HUES6 (cell line): ENCODE results near the gene GPC6.

Source experiments
- H3K27ac ChIP-seq: 2 replicates; pipeline ENCODE4 v1.7.0; 2013; ENCODE audit warnings: low read depth, mild to moderate bottlenecking, low read length, inconsistent platforms
- H3K27me3 ChIP-seq: 2 replicates; pipeline ENCODE4 v1.6.1; 2013; ENCODE audit warnings: low read length; ENCODE audit not compliant: control insufficient read depth, insufficient read depth
- H3K36me3 ChIP-seq: 2 replicates; pipeline ENCODE4 v1.6.1; 2013; ENCODE audit warnings: low read length; ENCODE audit not compliant: control insufficient read depth, insufficient read depth
- H3K4me1 ChIP-seq: 2 replicates; pipeline ENCODE4 v1.6.1; 2013; ENCODE audit warnings: low read length; ENCODE audit not compliant: control insufficient read depth, insufficient read depth
- H3K4me3 ChIP-seq: 2 replicates; pipeline ENCODE4 v1.5.1; 2013; ENCODE audit warnings: low read depth, low read length
- H3K9ac ChIP-seq: one replicate; pipeline ENCODE4 v1.6.1; 2013; ENCODE audit warnings: mild to moderate bottlenecking, low read length
- H3K9me3 ChIP-seq: 2 replicates; pipeline ENCODE4 v1.6.1; 2013; ENCODE audit warnings: low read depth, low read length; ENCODE audit not compliant: control insufficient read depth, insufficient read depth

GPC6 gene

GRCh38 chr13:94427313-94427953, 1200.8 kb downstream of the GPC6 start:
- H3K36me3 ChIP-seq, result no peaks in the 10 kb centered on the region
- H3K9me3 ChIP-seq, result peaks cover 5% of the 10 kb centered on the region; the same call in 1 of the 2 replicates
- no peaks in the 10 kb centered on the region for H3K27me3 ChIP-seq
- no peaks in the 10 kb centered on the region for H3K4me1 ChIP-seq
- H3K4me3 ChIP-seq, result no peak overlapping the region
- no peak overlapping the region for H3K9ac ChIP-seq
- H3K27ac ChIP-seq, result no peak overlapping the region

DNA sequence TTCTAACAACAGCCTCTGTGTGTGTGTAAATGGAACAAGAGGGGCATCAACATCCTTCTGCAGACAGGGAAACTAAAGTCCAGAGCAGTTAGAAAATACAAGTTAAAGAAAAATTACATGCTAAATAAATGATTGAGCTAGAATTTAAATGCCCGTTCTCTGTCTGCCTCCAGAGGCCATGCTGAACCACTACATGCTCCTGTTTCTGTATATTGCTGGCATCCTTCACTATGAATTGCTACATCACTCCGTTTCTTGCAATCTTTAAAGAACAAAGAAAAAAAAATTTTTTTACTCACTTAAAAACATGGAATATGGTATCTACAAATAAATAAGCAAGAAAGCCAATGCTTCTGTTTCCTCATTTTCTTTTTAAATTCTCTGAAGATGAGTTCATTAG, 1205.0 kb downstream of the GPC6 start:
- no peaks in the 10 kb centered on the region for H3K36me3 ChIP-seq
- no peak overlapping the region for H3K4me3 ChIP-seq
- H3K9me3 ChIP-seq, result peaks cover 4% of the 10 kb centered on the region; the same call in 1 of the 2 replicates
- no peak overlapping the region for H3K27ac ChIP-seq
- H3K4me1 ChIP-seq, result peaks cover 9% of the 10 kb centered on the region
- H3K27me3 ChIP-seq, result no peaks in the 10 kb centered on the region
- H3K9ac ChIP-seq, result no peak overlapping the region

DNA sequence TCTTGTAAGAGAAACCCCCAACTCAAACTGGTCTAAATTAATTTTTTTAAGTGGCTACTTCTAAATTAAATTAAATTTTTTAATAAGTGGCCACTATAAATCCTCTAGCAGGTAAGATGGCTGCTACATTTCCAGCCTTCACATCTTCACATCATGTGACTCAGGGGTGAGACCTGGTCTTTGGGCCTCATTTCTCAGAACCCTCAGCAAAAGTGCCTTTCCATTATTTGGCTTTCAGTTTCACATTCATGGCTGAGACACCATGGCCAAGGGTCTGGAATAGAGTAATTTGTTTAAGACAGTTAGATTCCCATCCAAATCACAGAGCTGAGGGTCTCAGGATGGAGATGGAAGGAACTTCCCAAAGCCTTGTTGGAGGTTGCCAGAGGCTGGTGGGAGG, 1205.4 kb downstream of the GPC6 start:
- Histone ChIP-seq H3K4me3 (no peak overlapping the region), H3K36me3 (no peaks in the 10 kb centered on the region), H3K27me3 (no peaks in the 10 kb centered on the region), H3K9ac (no peak overlapping the region), H3K27ac (no peak overlapping the region), H3K4me1 (peaks cover 9% of the 10 kb centered on the region), H3K9me3 (peaks cover 4% of the 10 kb centered on the region; the same call in 1 of the 2 replicates)

DNA sequence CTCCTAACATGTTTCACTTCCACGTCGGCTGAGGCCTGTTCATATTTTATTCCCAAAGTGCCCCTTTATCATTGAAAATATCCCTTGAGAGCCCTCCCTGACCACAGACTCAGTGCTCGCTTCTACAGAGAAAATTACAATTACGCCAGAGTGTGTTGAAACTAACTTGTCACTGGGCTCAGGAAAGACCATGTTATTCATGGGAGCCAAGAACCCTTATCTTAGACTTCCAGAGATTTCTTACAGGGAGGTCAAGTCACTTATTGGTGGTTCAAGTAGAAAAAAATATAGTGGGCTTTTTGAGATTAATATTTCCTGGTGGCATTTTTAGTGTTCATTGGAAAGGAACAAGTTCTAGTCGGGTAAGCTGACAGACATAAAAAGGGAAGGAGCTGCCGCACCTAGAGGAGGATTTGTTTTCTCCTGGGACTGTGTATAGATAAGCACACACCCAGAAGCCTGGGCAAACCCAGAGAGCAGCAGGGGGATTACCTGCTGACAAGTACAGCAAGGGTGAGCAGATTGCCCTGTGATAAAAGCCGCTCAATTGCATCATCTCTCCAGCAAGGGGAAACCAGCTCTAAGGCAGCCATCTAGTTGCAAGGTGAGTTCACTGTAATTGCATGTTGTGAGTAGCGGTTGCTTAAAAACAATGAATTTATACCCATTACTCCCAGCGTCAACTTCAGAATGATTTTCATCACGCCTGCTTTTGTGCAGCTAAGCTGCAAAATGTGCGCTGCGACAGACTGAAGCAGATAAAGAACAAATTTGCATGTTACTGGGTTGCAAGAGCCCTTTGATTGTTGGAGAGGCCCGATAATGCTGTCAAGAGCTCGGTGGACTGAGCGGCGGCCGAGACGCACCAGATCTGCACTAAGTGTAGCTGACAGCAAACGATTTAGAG, 1206.7 kb downstream of the GPC6 start:
- Histone ChIP-seq H3K9me3 (peaks cover 4% of the 10 kb centered on the region; the same call in 1 of the 2 replicates), H3K9ac (peak overlapping the region; percentile 5), H3K36me3 (no peaks in the 10 kb centered on the region), H3K4me3 (no peak overlapping the region), H3K27ac (0 out of 2 replicates have a peak overlapping the region, but pooled peaks have one; percentile 13), H3K4me1 (peaks cover 9% of the 10 kb centered on the region), H3K27me3 (no peaks in the 10 kb centered on the region)

DNA sequence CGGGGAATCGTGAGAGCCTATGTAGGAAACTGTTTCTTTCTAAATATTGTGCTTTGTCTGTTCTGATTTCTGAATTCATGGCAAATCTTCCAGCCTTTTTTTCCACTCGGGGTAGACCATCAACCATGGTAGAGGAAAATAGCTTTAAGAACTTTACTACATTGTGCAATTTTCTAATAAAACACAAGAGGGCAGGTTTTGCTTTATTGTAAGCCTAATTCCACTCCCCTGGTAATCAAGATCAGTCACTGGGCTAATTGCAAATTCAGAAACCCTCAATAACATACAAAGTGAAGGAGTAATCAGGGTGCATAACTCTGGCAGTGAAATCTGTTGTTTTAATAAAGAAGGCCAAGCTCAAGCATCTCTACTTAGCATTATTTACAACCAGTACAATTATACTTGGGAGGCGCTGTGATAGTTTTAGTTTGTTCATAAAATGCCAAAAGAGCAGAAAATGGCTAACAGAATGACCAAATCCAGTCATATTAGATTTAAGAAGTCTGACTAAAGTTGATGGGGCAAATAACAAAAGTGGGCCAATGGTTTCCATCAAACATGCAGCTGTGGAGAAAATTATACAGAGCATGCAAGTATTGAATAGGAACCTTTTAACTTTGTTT, 1209.1 kb downstream of the GPC6 start:
- H3K27ac ChIP-seq, result no peak overlapping the region
- H3K4me3 ChIP-seq, result no peak overlapping the region
- no peaks in the 10 kb centered on the region for H3K27me3 ChIP-seq
- peaks cover 9% of the 10 kb centered on the region for H3K4me1 ChIP-seq
- H3K9ac ChIP-seq, result no peak overlapping the region
- H3K36me3 ChIP-seq, result no peaks in the 10 kb centered on the region
- peaks cover 4% of the 10 kb centered on the region; the same call in 1 of the 2 replicates for H3K9me3 ChIP-seq

DNA sequence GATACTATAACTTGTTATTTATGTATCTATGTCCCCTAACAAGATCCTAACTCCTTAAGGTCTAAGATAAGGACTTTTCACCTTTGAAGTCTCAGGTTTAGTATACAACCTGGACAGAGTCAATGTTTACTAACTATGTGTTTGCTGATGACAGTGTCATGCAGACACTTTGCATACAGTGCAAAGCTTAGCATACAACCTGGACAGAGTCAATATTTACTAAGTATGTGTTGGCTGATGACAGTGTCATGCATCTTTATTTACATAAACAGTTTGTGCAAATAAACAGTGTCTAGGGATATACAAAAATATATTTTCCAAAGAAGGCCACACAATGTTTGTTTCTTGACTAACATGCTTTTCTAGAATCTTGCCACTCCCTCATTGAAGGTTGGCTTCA, 1218.2 kb downstream of the GPC6 start:
- Histone ChIP-seq H3K27ac (no peak overlapping the region), H3K9me3 (no peaks in the 10 kb centered on the region)

DNA sequence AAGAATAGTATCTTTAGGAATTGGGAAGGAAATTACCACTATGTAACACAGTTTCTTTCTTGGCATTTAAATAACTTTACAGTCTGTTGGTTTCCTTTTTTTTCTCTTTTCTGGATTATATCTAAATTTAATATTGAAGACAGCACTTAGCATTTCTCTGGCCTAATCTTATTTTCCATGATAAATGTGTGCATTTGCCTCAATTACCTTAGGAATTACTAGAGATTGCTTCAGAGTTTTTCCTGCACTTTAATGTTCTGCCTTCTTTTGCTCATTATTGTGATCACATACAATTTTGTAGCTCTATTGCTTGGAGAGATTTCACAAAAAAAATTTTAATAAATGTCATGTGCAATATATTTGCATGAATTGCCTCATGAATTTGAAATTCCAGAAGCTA, 1227.7 kb downstream of the GPC6 start:
- Histone ChIP-seq H3K9me3 (no peaks in the 10 kb centered on the region), H3K27ac (no peak overlapping the region), H3K9ac (no peak overlapping the region), H3K4me1 (no peaks in the 10 kb centered on the region), H3K36me3 (no peaks in the 10 kb centered on the region), H3K27me3 (no peaks in the 10 kb centered on the region), H3K4me3 (no peak overlapping the region)

More for the DNA sequence above, 1218.2 kb downstream of the GPC6 start:
- H3K4me1 ChIP-seq, result no peaks in the 10 kb centered on the region
- no peak overlapping the region for H3K9ac ChIP-seq
- no peak overlapping the region for H3K4me3 ChIP-seq
- H3K27me3 ChIP-seq, result no peaks in the 10 kb centered on the region
- no peaks in the 10 kb centered on the region for H3K36me3 ChIP-seq

GRCh38 chr13:94454906-94455305, 1228.3 kb downstream of the GPC6 start:
- H3K27me3 ChIP-seq, result no peaks in the 10 kb centered on the region

GRCh38 chr13:94455414-94455813, 1228.8 kb downstream of the GPC6 start:
- Histone ChIP-seq H3K9me3 (no peaks in the 10 kb centered on the region), H3K4me1 (no peaks in the 10 kb centered on the region), H3K27ac (no peak overlapping the region)

More at GRCh38 chr13:94454906-94455305, 1228.3 kb downstream of the GPC6 start:
- no peaks in the 10 kb centered on the region for H3K36me3 ChIP-seq
- H3K9ac ChIP-seq, result no peak overlapping the region
- H3K4me3 ChIP-seq, result no peak overlapping the region
- H3K4me1 ChIP-seq, result no peaks in the 10 kb centered on the region
- H3K9me3 ChIP-seq, result no peaks in the 10 kb centered on the region
- H3K27ac ChIP-seq, result no peak overlapping the region

More at GRCh38 chr13:94455414-94455813, 1228.8 kb downstream of the GPC6 start:
- Histone ChIP-seq H3K9ac (no peak overlapping the region), H3K4me3 (no peak overlapping the region), H3K27me3 (no peaks in the 10 kb centered on the region), H3K36me3 (no peaks in the 10 kb centered on the region)
